HTR-8/SVneo (cell line): ENCODE data around the gene TRERF1.
"Not testable (repeated sequence)": the region's sequence is repeated elsewhere in the genome, so short reads cannot be mapped to it uniquely, and the experiment has no call there.

Source experiments
- DNase-seq: peaks from one replicate; pipeline ENCODE4 v3.0.0; 2011; ENCODE audit warnings: low spot score, mixed read lengths; ENCODE audit not compliant: insufficient read length
- FAIRE-seq: peaks from 2 replicates; lab custom pipeline; 2011; peaks lifted over from hg19 to GRCh38; lab: Jason Lieb, UNC

Gene TRERF1

GRCh38 chr6:42451333-42452170, at the start of gene TRERF1:
TRERF1 (minus strand) TSS chr6:42451926; CDS start chr6:42269590, 182,336 bp downstream.
- FAIRE-seq = peak; percentile 33
- DNase-seq = peak; percentile 71

- peak; percentile 28 for FAIRE-seq
- DNase-seq = no peak
These were observed 46.9 kb upstream of the TRERF1 start for GRCh38 chr6:42498473-42499128.

DNA sequence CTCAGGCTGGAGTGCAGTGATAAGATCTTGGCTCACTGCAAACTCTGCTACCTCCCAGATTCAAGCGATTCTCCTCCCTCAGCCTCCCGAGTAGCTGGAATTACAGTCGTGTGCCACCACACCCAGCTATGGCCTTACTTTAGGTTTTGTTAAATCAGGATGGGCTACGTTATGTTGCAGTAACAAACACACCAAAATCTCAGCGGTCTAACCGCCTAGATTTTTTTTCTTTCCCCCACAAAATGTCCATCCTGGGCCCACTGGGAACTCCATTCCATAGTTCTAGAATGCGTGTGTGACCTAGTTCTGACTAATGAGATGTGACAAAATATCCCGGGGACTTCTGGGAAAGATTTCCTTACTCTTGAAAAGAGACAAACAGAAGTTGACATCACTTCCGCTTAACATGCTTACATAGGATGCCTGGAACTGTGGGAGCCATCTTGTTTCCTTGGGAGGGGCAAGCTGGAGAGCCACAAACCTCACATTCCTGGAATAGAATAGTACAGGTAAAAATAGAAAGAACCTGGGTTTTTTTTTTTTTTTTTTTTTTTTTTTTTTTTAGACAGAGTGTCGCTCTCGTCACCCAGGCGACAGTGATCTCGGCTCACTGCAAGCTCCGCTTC, 42.3 kb upstream of the TRERF1 start:
- no peak for FAIRE-seq
- DNase-seq = no peak

DNA sequence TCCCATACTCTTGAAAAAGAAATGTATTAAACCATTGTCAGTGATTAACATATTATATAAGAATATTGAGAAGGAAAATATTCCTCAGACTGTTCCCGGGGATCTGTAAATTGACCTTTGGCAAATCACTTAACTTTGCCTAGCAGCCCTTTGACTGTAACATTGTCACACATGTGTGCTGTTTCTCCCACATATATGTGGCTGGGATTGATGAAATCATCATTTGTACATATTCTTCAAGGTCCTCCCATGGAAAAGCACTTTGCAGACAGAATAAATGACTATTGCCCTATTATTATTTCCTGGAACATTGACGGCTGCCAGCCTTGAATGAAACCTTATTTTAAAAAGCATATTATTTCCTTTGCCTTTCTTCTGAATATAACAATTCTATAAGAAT, 36.4 kb upstream of the TRERF1 start:
- FAIRE-seq (no peak), DNase-seq (no peak)

- no peak for FAIRE-seq
- no peak for DNase-seq
These were observed 32.5 kb upstream of the TRERF1 start for GRCh38 chr6:42484261-42484660.

DNA sequence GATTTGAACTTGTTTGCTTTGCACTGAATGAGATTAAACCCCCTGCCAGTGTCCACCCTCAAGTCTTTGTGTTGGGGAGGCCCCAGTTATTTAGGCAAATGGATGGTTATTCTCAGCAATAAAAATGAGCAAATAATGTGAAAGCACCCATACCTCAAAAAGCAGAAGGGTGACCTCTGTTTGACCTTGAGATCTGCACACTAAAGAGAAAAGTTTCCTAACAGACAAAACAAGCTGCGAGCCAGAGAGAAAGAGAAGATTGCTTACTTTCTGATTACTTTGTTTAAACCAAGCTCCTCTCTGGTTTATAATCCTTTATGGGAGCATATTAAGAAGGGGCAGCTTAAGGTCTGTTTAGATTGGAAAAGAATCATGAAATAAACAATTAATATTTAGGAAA, 30.4 kb upstream of the TRERF1 start:
- DNase-seq (no peak), FAIRE-seq (no peak)

- FAIRE-seq = no peak
- no peak for DNase-seq
These were observed 20.0 kb upstream of the TRERF1 start for GRCh38 chr6:42471714-42472113.

- no peak for FAIRE-seq
- DNase-seq = no peak
These were observed 19.4 kb upstream of the TRERF1 start for GRCh38 chr6:42471142-42471541.

GRCh38 chr6:42468273-42468672, 16.5 kb upstream of the TRERF1 start:
- FAIRE-seq (no peak), DNase-seq (no peak)

- DNase-seq (no peak), FAIRE-seq (no peak)
These were observed 15.9 kb upstream of the TRERF1 start for GRCh38 chr6:42467651-42468050.

DNA sequence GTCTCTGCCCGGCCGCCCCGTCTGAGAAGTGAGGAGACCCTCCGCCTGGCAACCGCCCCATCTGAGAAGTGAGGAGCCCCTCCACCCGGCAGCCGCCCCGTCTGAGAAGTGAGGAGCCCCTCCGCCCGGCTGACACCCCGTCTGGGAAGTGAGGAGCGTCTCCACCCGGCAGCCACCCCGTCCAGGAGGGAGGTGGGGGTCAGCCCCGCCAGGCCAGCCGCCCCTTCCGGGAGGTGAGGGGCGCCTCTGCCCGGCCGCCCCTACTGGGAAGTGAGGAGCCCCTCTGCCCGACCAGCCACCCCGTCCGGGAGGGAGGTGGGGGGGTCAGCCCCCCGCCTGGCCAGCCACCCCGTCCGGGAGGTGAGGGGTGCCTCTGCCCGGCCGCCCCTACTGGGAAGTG, 14.7 kb upstream of the TRERF1 start:
- FAIRE-seq = not testable (repeated sequence)

DNA sequence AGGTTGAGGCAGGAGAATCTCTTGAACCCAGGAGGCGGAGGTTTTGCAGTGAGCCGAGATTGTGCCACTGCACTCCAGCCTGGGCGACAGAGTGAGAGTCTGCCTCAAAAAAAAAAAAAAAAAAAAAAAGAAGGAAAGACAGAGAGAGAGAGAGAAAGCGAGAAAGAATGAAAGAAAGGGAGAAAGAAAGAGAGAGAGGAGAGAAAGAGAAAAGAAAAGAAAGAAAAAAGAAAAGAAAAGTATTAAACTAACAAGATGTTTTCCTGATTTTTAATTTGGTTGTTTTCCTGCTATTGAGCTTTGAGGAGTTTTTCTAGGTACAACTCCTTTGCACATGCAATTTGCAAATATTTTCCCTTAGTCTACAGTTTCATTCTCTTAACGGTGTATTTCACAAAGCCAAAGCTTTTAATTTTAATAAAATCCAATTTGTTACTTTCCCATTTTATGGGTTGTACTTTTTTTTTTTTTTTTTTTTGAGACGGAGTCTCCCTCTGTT, 10.8 kb upstream of the TRERF1 start:
- DNase-seq = no peak
- no peak for FAIRE-seq

More for the DNA sequence above, 14.7 kb upstream of the TRERF1 start:
- DNase-seq = not testable (repeated sequence)

DNA sequence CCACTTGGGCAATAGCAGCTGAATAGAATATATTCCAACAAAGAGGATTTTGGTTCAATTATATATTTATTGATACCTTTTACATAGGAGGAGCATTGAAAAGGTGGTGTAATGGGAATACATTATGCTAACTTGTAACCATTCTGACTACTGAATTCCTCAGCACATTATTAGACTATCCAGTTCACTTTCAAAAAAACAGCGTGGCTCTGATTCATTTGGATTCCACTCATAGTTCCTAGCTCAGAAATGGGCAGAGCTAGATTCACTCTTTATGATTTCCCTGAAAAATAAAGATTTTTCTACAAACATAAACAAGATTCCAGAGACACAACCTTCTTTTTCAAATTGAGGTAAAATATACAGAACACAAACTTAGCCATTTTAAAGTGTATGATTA, 9.2 kb upstream of the TRERF1 start:
- DNase-seq = no peak

GRCh38 chr6:42459888-42460287, 8.2 kb upstream of the TRERF1 start:
- DNase-seq = no peak
- FAIRE-seq = no peak

More for the DNA sequence above, 9.2 kb upstream of the TRERF1 start:
- no peak for FAIRE-seq

- DNase-seq = no peak
- no peak for FAIRE-seq
These were observed 2.7 kb upstream of the TRERF1 start for GRCh38 chr6:42454428-42454791.

DNA sequence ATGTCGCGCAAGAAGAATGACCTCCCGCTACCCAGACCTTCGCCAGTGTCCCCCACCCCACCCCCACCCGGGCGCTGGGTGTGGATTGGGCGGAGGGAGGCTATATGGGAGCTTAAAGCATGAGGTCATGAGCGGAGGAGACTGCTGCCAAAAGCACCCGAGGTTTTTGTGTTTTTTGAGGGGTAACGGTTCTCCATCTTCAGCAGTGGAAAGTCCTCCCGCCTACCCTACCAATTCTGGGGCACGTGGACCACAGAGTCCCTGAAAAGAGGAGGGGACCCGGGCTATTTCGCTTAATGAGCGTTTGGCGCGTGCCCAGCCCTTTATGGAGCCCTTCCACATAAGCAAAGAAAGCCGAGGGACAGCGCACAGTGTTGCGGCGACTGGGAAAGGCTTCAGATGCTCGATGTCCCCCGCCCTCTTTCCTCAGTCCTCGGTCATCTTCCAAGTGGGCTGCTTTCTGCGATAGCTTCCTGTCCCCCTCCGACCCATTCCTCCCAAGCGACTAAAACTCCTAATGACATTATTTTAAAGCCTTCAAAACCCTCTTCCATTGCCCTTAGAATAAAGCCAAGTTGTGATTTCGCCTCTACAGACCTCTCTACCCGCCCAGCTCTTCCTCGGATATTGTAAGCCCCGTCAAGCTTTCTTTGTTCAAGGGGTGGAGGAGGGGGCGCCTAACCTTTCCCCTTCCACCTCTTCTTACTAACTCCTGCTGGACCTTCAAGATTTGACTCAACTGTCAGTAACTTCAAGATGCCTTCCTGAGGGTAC, 2.1 kb upstream of the TRERF1 start:
- no peak for FAIRE-seq

GRCh38 chr6:42453031-42453653, 1.4 kb upstream of the TRERF1 start:
- peak; percentile 69 for FAIRE-seq
- DNase-seq = peak; percentile 91

More for the DNA sequence above, 2.1 kb upstream of the TRERF1 start:
- DNase-seq = no peak

GRCh38 chr6:42452171-42453030, 675 bp upstream of the TRERF1 start:
- DNase-seq (peak; percentile 74), FAIRE-seq (no peak)
